Esophagus squamous epithelium (tissue), 4 donors: ENCODE measurements around the gene NFRKB.

Experiments used
- CTCF ChIP-seq, 6 experiments: fragments of 450-650 bp in 4 of 6; fragments of 200-600 bp in 2 of 6; sonication (generic) in 2 of 6; IDR thresholded peaks; one replicate each; pipeline ENCODE4 v1.5.1; 2016 to 2019; ENCODE audit warnings: antibody characterized with exemption in 6 of 6, mild to moderate bottlenecking in 4 of 6, moderate library complexity in 4 of 6
- POLR2A ChIP-seq, 4 donors: fragments of 450-650 bp; IDR thresholded peaks; one replicate each; pipeline ENCODE4 v1.6.1; 2017; ENCODE audit warnings: antibody characterized with exemption in 4 of 4, mild to moderate bottlenecking in 4 of 4, moderate library complexity in 3 of 4

GRCh38 chr11:129939510-129939909, 44.1 kb upstream of the NFRKB start:
- TF ChIP-seq CTCF (IDR thresholded peaks at IDR 0.05) (no peak), POLR2A (IDR thresholded peaks at IDR 0.05) (no peak)
